ENCODE data around the gene SMG6.

SMG6 gene

DNA sequence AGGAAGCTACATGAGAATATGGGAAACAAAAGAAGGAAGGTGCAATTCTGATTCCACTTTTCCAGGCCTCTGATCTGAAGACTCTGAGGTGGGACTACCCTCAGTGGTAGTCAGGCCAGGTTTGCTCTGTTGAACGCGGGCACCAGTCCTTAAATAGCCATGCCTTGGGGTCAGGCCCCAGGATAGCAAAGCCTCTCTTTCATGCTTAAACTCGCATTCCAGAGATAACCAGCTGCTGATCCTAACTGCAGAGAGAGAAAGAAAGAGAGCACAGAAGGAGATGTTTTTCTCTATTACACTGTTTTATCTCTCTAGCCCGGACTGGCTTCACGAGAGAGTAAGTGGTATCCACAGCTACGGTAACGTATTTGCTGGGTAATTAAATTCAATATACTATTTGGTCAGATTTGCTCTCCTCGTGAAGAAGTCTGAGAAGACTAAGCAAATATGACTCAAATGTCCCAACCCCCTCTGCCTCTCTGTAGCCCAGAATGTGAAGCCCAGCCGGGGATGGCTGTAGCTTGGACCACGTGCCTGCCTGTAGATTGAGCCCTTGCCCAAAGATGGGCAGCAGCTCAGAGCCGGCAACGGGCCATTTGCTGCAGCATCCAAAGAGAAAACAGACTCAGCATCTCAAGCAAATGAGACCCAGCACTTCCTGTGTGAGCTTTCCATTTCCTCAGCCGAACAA, 122.2 kb downstream of the SMG6 start:
- WGBS, 2 donors (ENCODE audit: extremely low coverage in 2 of 2, insufficient read length in 2 of 2, insufficient replicate concordance in 1 of 2): no CpG with 5 or more reads among the region's 13 CpGs
- peaks cover 3% of the 10 kb centered on the region for H3K79me1 ChIP-seq (ENCODE audit: low read depth, low read length)
- H2AFZ ChIP-seq (ENCODE audit: low read length): no peak overlapping the region
- H2BK15ac ChIP-seq (ENCODE audit: low read length): no peak overlapping the region
- no peak overlapping the region for H3K4ac ChIP-seq (ENCODE audit: low read length)
- no peak overlapping the region for H2BK12ac ChIP-seq (ENCODE audit: low read length)
- H3K18ac ChIP-seq (ENCODE audit: low read length): no peak overlapping the region
- H3K36me3 ChIP-seq (replicated peaks in 1 of 2; ENCODE audit: control insufficient read depth in 2 of 2, insufficient read depth in 2 of 2, low read length in 2 of 2): peaks cover 13 to 91% of the 10 kb centered on the region in 2 donors
- no peak overlapping the region for H3K23ac ChIP-seq (ENCODE audit: low read depth, low read length, poor library complexity)
- no peak overlapping the region for H3K14ac ChIP-seq (ENCODE audit: low read length)
- no peak overlapping the region for H2BK5ac ChIP-seq (ENCODE audit: low read length)
- H3K9me3 ChIP-seq (replicated peaks in 1 of 2; ENCODE audit: control insufficient read depth in 2 of 2, insufficient read depth in 1 of 2, low read depth in 1 of 2, low read length in 2 of 2): no peaks in the 10 kb centered on the region
- no peak for DNase-seq (ENCODE audit: low spot score)
- no peak overlapping the region for H2BK120ac ChIP-seq (ENCODE audit: low read depth, low read length)
- no peak overlapping the region for H3K4me2 ChIP-seq (ENCODE audit: insufficient read depth, low read length, poor library complexity, severe bottlenecking)
- no peak overlapping the region for H3K4me3 ChIP-seq (ENCODE audit: low read length in 2 of 2)
- no peak overlapping the region for H2AK5ac ChIP-seq (ENCODE audit: low read depth, low read length)
- peak overlapping the region; percentile 4 for H3K27ac ChIP-seq (replicated peaks; ENCODE audit: low read length)
- H4K8ac ChIP-seq (ENCODE audit: low read depth, low read length): no peak overlapping the region
- no peak overlapping the region for H4K91ac ChIP-seq (ENCODE audit: low read depth, low read length, poor library complexity)
- no peaks in the 10 kb centered on the region for H3K27me3 ChIP-seq (ENCODE audit: control insufficient read depth in 3 of 3, insufficient read depth in 3 of 3, low read depth in 1 of 3, low read length in 3 of 3)
- H3K9ac ChIP-seq (ENCODE audit: low read depth, low read length, poor library complexity): no peak overlapping the region
- peaks cover 10 to 15% of the 10 kb centered on the region in 2 donors for H3K4me1 ChIP-seq (ENCODE audit: control insufficient read depth in 2 of 2, insufficient read depth in 1 of 2, low read depth in 1 of 2, low read length in 2 of 2)

DNA sequence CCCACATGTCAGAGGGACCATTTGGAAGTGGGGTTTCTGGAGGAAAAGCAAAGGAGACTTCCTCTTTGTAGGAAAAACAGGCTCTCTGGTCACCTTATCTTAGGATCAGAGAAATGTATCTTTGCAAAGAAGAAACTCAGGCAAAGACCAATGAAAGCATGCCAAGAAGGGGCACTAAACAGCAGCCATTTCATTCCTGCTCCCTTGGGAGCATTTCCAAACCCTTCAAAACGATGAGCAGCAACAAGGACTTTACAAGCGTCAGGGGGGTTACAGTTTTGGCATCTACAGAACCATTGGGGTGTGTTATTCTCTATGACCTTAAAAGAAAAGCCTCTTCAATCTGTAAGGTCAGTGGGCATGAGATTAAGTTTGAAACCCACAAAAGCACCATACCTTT, 122.8 kb downstream of the SMG6 start:
- H3K4me1 ChIP-seq (ENCODE audit: control insufficient read depth in 2 of 2, insufficient read depth in 1 of 2, low read depth in 1 of 2, low read length in 2 of 2): peaks cover 10 to 15% of the 10 kb centered on the region in 2 donors
- no peak overlapping the region for H2BK15ac ChIP-seq (ENCODE audit: low read length)
- H3K27me3 ChIP-seq (ENCODE audit: control insufficient read depth in 3 of 3, insufficient read depth in 3 of 3, low read depth in 1 of 3, low read length in 3 of 3): no peaks in the 10 kb centered on the region
- no peak overlapping the region for H2BK12ac ChIP-seq (ENCODE audit: low read length)
- peaks cover 11 to 91% of the 10 kb centered on the region in 2 donors for H3K36me3 ChIP-seq (replicated peaks in 1 of 2; ENCODE audit: control insufficient read depth in 2 of 2, insufficient read depth in 2 of 2, low read length in 2 of 2)
- H3K79me1 ChIP-seq (ENCODE audit: low read depth, low read length): peaks cover 3% of the 10 kb centered on the region
- H3K9ac ChIP-seq (ENCODE audit: low read depth, low read length, poor library complexity): no peak overlapping the region
- WGBS, 2 donors (ENCODE audit: extremely low coverage in 2 of 2, insufficient read length in 2 of 2, insufficient replicate concordance in 1 of 2): no CpG with 5 or more reads among the region's 2 CpGs
- DNase-seq (ENCODE audit: low spot score): no peak
- H2AK5ac ChIP-seq (ENCODE audit: low read depth, low read length): no peak overlapping the region
- H3K4ac ChIP-seq (ENCODE audit: low read length): no peak overlapping the region
- no peak overlapping the region for H3K18ac ChIP-seq (ENCODE audit: low read length)
- H3K27ac ChIP-seq (replicated peaks; ENCODE audit: low read length): no peak overlapping the region
- no peak overlapping the region for H2AFZ ChIP-seq (ENCODE audit: low read length)
- no peak overlapping the region for H2BK120ac ChIP-seq (ENCODE audit: low read depth, low read length)
- no peak overlapping the region for H3K4me2 ChIP-seq (ENCODE audit: insufficient read depth, low read length, poor library complexity, severe bottlenecking)
- no peak overlapping the region for H4K91ac ChIP-seq (ENCODE audit: low read depth, low read length, poor library complexity)
- no peaks in the 10 kb centered on the region for H3K9me3 ChIP-seq (replicated peaks in 1 of 2; ENCODE audit: control insufficient read depth in 2 of 2, insufficient read depth in 1 of 2, low read depth in 1 of 2, low read length in 2 of 2)
- H3K14ac ChIP-seq (ENCODE audit: low read length): no peak overlapping the region
- H3K4me3 ChIP-seq (ENCODE audit: low read length in 2 of 2): no peak overlapping the region
- no peak overlapping the region for H2BK5ac ChIP-seq (ENCODE audit: low read length)
- H4K8ac ChIP-seq (ENCODE audit: low read depth, low read length): no peak overlapping the region
- H3K23ac ChIP-seq (ENCODE audit: low read depth, low read length, poor library complexity): no peak overlapping the region

DNA sequence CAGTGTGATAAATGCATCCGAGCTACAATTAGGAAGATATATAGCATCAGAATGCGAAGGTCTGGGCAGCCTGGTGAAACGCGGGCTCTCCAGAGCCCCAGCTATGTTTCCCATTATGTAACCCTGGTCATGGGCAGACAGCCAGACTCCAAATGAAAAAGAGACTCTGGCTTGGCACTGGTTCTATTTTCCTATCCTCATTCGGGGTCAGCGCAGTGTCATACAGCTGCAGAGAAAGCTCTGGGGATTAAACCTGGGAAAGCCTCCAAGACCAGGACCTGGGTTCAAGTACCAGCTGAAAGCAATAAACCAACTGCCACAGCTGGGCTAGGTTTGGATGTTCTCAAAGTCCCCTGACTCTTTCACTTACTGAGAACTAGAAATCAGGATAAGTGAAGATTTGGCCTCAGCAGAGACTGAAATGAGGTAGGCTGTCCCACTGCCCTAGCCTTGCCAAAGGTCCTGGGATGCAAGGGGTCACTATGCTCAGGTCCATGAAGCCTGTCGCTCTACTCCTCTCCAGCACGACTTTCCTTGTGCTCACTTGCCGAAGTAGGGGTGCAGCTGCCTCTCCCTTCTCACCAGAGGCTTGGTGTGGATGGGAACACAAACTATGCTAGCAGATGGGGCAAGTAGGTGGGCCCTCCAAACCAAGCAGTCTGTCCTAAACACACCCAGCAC, 123.8 kb downstream of the SMG6 start:
- no peak overlapping the region for H2BK120ac ChIP-seq (ENCODE audit: low read depth, low read length)
- no peak overlapping the region for H2AK5ac ChIP-seq (ENCODE audit: low read depth, low read length)
- no peak for DNase-seq (ENCODE audit: low spot score)
- H3K14ac ChIP-seq (ENCODE audit: low read length): peak overlapping the region; percentile 49
- no CpG with 5 or more reads among the region's 9 CpGs for whole genome bisulfite sequencing, 2 donors (ENCODE audit: extremely low coverage in 2 of 2, insufficient read length in 2 of 2, insufficient replicate concordance in 1 of 2)
- H3K27ac ChIP-seq (replicated peaks; ENCODE audit: low read length): no peak overlapping the region
- no peak overlapping the region for H4K8ac ChIP-seq (ENCODE audit: low read depth, low read length)
- H3K9me3 ChIP-seq (replicated peaks in 1 of 2; ENCODE audit: control insufficient read depth in 2 of 2, insufficient read depth in 1 of 2, low read depth in 1 of 2, low read length in 2 of 2): no peaks in the 10 kb centered on the region
- peaks cover 6 to 92% of the 10 kb centered on the region in 2 donors for H3K36me3 ChIP-seq (replicated peaks in 1 of 2; ENCODE audit: control insufficient read depth in 2 of 2, insufficient read depth in 2 of 2, low read length in 2 of 2)
- no peak overlapping the region for H2BK5ac ChIP-seq (ENCODE audit: low read length)
- peaks cover 3% of the 10 kb centered on the region for H3K79me1 ChIP-seq (ENCODE audit: low read depth, low read length)
- H3K4me3 ChIP-seq (ENCODE audit: low read length in 2 of 2): no peak overlapping the region
- peaks cover 15% of the 10 kb centered on the region in 2 donors for H3K4me1 ChIP-seq (ENCODE audit: control insufficient read depth in 2 of 2, insufficient read depth in 1 of 2, low read depth in 1 of 2, low read length in 2 of 2)
- H3K4me2 ChIP-seq (ENCODE audit: insufficient read depth, low read length, poor library complexity, severe bottlenecking): no peak overlapping the region
- H3K18ac ChIP-seq (ENCODE audit: low read length): no peak overlapping the region
- H3K27me3 ChIP-seq (ENCODE audit: control insufficient read depth in 3 of 3, insufficient read depth in 3 of 3, low read depth in 1 of 3, low read length in 3 of 3): no peaks in the 10 kb centered on the region
- no peak overlapping the region for H3K9ac ChIP-seq (ENCODE audit: low read depth, low read length, poor library complexity)
- H2BK12ac ChIP-seq (ENCODE audit: low read length): no peak overlapping the region
- H2BK15ac ChIP-seq (ENCODE audit: low read length): no peak overlapping the region
- no peak overlapping the region for H3K23ac ChIP-seq (ENCODE audit: low read depth, low read length, poor library complexity)
- no peak overlapping the region for H2AFZ ChIP-seq (ENCODE audit: low read length)
- no peak overlapping the region for H3K4ac ChIP-seq (ENCODE audit: low read length)
- no peak overlapping the region for H4K91ac ChIP-seq (ENCODE audit: low read depth, low read length, poor library complexity)

DNA sequence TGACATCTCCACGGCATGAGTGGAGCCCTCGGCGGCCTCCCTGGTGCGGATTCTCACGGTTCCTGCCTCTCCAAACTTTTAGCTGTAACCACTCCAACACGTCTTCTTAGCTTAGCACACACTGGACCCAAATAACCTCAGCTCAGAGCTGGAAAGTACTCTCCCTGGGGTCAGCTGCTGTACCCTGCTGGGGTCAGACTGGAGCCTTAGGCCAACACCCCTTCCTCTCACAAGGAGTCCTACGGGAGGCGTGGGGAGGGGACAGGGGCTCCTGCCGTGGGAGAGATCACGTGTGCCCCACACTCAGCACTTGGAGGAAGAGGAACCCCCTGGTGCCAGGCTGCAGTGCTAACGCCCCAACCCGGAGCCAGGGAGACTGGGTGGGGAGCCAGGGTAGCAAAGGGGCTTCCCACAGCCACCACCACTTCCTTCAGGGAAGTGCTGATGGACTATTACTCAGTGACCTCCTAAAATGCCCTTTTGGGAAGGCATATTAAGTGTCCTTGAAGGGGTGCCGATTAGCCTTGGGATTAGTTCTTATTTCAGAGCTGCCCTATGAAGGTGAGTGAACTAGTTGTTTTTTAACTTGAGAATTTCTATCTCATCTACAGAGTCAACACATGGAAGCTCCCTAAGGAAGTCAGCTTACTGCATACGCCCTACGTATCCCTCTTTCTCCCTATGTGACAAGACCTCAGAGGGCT, 124.6 kb downstream of the SMG6 start:
- Histone ChIP-seq H3K18ac (ENCODE audit: low read length) (no peak overlapping the region), H2AFZ (ENCODE audit: low read length) (no peak overlapping the region), H2AK5ac (ENCODE audit: low read depth, low read length) (no peak overlapping the region), H2BK12ac (ENCODE audit: low read length) (no peak overlapping the region), H3K4me3 (ENCODE audit: low read length in 2 of 2) (no peak overlapping the region), H3K27me3 (ENCODE audit: control insufficient read depth in 3 of 3, insufficient read depth in 3 of 3, low read depth in 1 of 3, low read length in 3 of 3) (no peaks in the 10 kb centered on the region), H4K91ac (ENCODE audit: low read depth, low read length, poor library complexity) (no peak overlapping the region), H3K4me1 (ENCODE audit: control insufficient read depth in 2 of 2, insufficient read depth in 1 of 2, low read depth in 1 of 2, low read length in 2 of 2) (peaks cover 15 to 18% of the 10 kb centered on the region in 2 donors), H3K27ac (replicated peaks; ENCODE audit: low read length) (no peak overlapping the region), H3K79me1 (ENCODE audit: low read depth, low read length) (peaks cover 3% of the 10 kb centered on the region), H2BK15ac (ENCODE audit: low read length) (no peak overlapping the region), H3K4me2 (ENCODE audit: insufficient read depth, low read length, poor library complexity, severe bottlenecking) (no peak overlapping the region), H3K9me3 (replicated peaks in 1 of 2; ENCODE audit: control insufficient read depth in 2 of 2, insufficient read depth in 1 of 2, low read depth in 1 of 2, low read length in 2 of 2) (no peaks in the 10 kb centered on the region), H3K4ac (ENCODE audit: low read length) (no peak overlapping the region), H3K36me3 (replicated peaks in 1 of 2; ENCODE audit: control insufficient read depth in 2 of 2, insufficient read depth in 2 of 2, low read length in 2 of 2) (peaks cover 6 to 99% of the 10 kb centered on the region in 2 donors), H3K9ac (ENCODE audit: low read depth, low read length, poor library complexity) (no peak overlapping the region), H2BK5ac (ENCODE audit: low read length) (no peak overlapping the region), H2BK120ac (ENCODE audit: low read depth, low read length) (no peak overlapping the region), H3K14ac (ENCODE audit: low read length) (no peak overlapping the region), H3K23ac (ENCODE audit: low read depth, low read length, poor library complexity) (peak overlapping the region; percentile 65), H4K8ac (ENCODE audit: low read depth, low read length) (no peak overlapping the region)
- DNase-seq (ENCODE audit: low spot score): no peak
- WGBS, 2 donors (ENCODE audit: extremely low coverage in 2 of 2, insufficient read length in 2 of 2, insufficient replicate concordance in 1 of 2): no CpG with 5 or more reads among the region's 15 CpGs
